HCEC 1CT (cell line): ENCODE results near the gene PLEKHO1.
"Not testable (repeated sequence)": the region's sequence is repeated elsewhere in the genome, so short reads cannot be mapped to it uniquely, and the experiment has no call there.

Experiments used
- DNase-seq: peaks from one replicate; pipeline ENCODE4 v3.0.0-alpha.2; 2017

PLEKHO1 gene

GRCh38 chr1:150176593-150176992, 26.9 kb downstream of the PLEKHO1 start:
- DNase-seq, result no peak

GRCh38 chr1:150178548-150178947, 28.8 kb downstream of the PLEKHO1 start:
- no peak for DNase-seq

GRCh38 chr1:150179867-150180266, 30.2 kb downstream of the PLEKHO1 start:
- DNase-seq, result no peak

GRCh38 chr1:150180474-150180873, 30.8 kb downstream of the PLEKHO1 start:
- DNase-seq, result no peak

- no peak for DNase-seq
Measured at GRCh38 chr1:150182247-150182646, 32.5 kb downstream of the PLEKHO1 start.

GRCh38 chr1:150183061-150183460, 33.3 kb downstream of the PLEKHO1 start:
- no peak for DNase-seq

- DNase-seq, result no peak
Measured at GRCh38 chr1:150185481-150185880, 35.8 kb downstream of the PLEKHO1 start.

- not testable (repeated sequence) for DNase-seq
Measured at GRCh38 chr1:150186438-150186788, 36.7 kb downstream of the PLEKHO1 start.

GRCh38 chr1:150186789-150187559, 37.3 kb downstream of the PLEKHO1 start:
- DNase-seq, result peak; percentile 53

GRCh38 chr1:150187560-150187931, 37.8 kb downstream of the PLEKHO1 start:
- DNase-seq, result no peak

GRCh38 chr1:150192012-150192411, 42.3 kb downstream of the PLEKHO1 start:
- DNase-seq, result peak; percentile 66

GRCh38 chr1:150194381-150195031, 44.8 kb downstream of the PLEKHO1 start:
- DNase-seq, result no peak

GRCh38 chr1:150196417-150196816, 46.7 kb downstream of the PLEKHO1 start:
- no peak for DNase-seq

GRCh38 chr1:150207281-150207971, 57.7 kb downstream of the PLEKHO1 start:
- no peak for DNase-seq

GRCh38 chr1:150208460-150208859, 58.7 kb downstream of the PLEKHO1 start:
- not testable (repeated sequence) for DNase-seq
